Peyer's patch (tissue), 4 donors: ENCODE measurements around the gene HERPUD1. TPM values are rescaled to one million over a fixed set of nuclear protein-coding genes. Genes with fewer than 3 reads are reported as not detected.

Experiments used
- DNase-seq, 3 donors: peaks; one replicate each; pipeline ENCODE4 v3.0.0-alpha.2; 2017 to 2019
- H3K27ac ChIP-seq, 4 donors: fragments of 200-600 bp; sonication (generic); one replicate each; pipeline ENCODE4 v1.5.1; 2016 to 2019
- H3K27me3 ChIP-seq, 2 donors: fragments of 200-600 bp; sonication (generic); one replicate each; pipeline ENCODE4 v1.5.1; 2019
- H3K36me3 ChIP-seq, 3 donors: fragments of 200-600 bp; sonication (generic); one replicate each; pipeline ENCODE4 v1.5.1; 2016 to 2019
- H3K4me1 ChIP-seq, 4 donors: fragments of 200-600 bp; sonication (generic); one replicate each; pipeline ENCODE4 v1.5.1; 2016 to 2019
- H3K4me3 ChIP-seq, 4 donors: fragments of 200-600 bp; sonication (generic); 1 replicate in 3 of 4; 2 replicates in 1 of 4; pipeline ENCODE4 v1.5.1; 2016 to 2019; ENCODE audit warnings: mild to moderate bottlenecking in 1 of 4
- H3K9me3 ChIP-seq, 4 donors: fragments of 200-600 bp; sonication (generic); one replicate each; pipeline ENCODE4 v1.5.1; 2016 to 2019; ENCODE audit warnings: mild to moderate bottlenecking in 1 of 4
- CTCF ChIP-seq, 6 experiments: fragments of 450-650 bp in 4 of 6; fragments of 200-600 bp in 2 of 6; sonication (generic) in 1 of 6; IDR thresholded peaks; one replicate each; pipeline ENCODE4 v1.5.1; 2017 to 2019; ENCODE audit warnings: antibody characterized with exemption in 6 of 6, mild to moderate bottlenecking in 3 of 6, moderate library complexity in 1 of 6
- POLR2A ChIP-seq, 2 donors: fragments of 450-650 bp; IDR thresholded peaks; one replicate each; pipeline ENCODE4 v1.5.1; 2017; ENCODE audit warnings: antibody characterized with exemption in 2 of 2, mild to moderate bottlenecking in 2 of 2, moderate library complexity in 2 of 2
- total RNA-seq, 4 donors: library from RNA; depleted of rRNA; stranded (reverse); fragments of >200 nt; gene quantifications; one replicate each; pipeline ENCODE4 v1.1.0, GENCODE V29; 2016

HERPUD1 gene
- total RNA-seq, 4 donors from 2014 or later: 86.0 to 143 (median 108) TPM

GRCh38 chr16:56918467-56919012, 13.4 kb upstream of the HERPUD1 start:
- Histone ChIP-seq H3K27ac (peak overlapping the region in 2 of 4 donors; percentile 81 to 89), H3K4me3 (no peak overlapping the region), H3K9me3 (no peaks in the 10 kb centered on the region), H3K4me1 (peaks cover 0 to 23% (median 16%) of the 10 kb centered on the region in 4 donors), H3K36me3 (no peaks in the 10 kb centered on the region), H3K27me3 (no peaks in the 10 kb centered on the region)
- no peak for DNase-seq
- TF ChIP-seq CTCF (IDR thresholded peaks at IDR 0.05): no peak
- no peak for TF ChIP-seq POLR2A (IDR thresholded peaks at IDR 0.05)

GRCh38 chr16:56919099-56919800, 12.7 kb upstream of the HERPUD1 start:
- peaks cover 0 to 20% (median 16%) of the 10 kb centered on the region in 4 donors for H3K4me1 ChIP-seq
- no peak overlapping the region for H3K4me3 ChIP-seq
- no peak for DNase-seq
- peak overlapping the region in 1 of 4 donors; percentile 89 for H3K27ac ChIP-seq
- no peaks in the 10 kb centered on the region for H3K27me3 ChIP-seq
- H3K36me3 ChIP-seq: no peaks in the 10 kb centered on the region
- no peak for TF ChIP-seq POLR2A (IDR thresholded peaks at IDR 0.05)
- TF ChIP-seq CTCF (IDR thresholded peaks at IDR 0.05): no peak
- H3K9me3 ChIP-seq: no peaks in the 10 kb centered on the region

- DNase-seq: no peak
- H3K27me3 ChIP-seq: no peaks in the 10 kb centered on the region
- no peak for TF ChIP-seq POLR2A (IDR thresholded peaks at IDR 0.05)
- TF ChIP-seq CTCF (IDR thresholded peaks at IDR 0.05): no peak
- H3K27ac ChIP-seq: no peak overlapping the region
- no peak overlapping the region for H3K4me3 ChIP-seq
- no peaks in the 10 kb centered on the region for H3K36me3 ChIP-seq
- H3K9me3 ChIP-seq: no peaks in the 10 kb centered on the region
- peaks cover 0 to 16% (median 7%) of the 10 kb centered on the region in 4 donors for H3K4me1 ChIP-seq
Observed at GRCh38 chr16:56921571-56921970, 10.4 kb upstream of the HERPUD1 start.

- Histone ChIP-seq H3K36me3 (no peaks in the 10 kb centered on the region), H3K9me3 (no peaks in the 10 kb centered on the region), H3K27ac (no peak overlapping the region), H3K4me1 (peaks cover 0 to 7% (median under 1%) of the 10 kb centered on the region in 4 donors), H3K27me3 (no peaks in the 10 kb centered on the region), H3K4me3 (no peak overlapping the region)
- no peak for DNase-seq
- TF ChIP-seq CTCF (IDR thresholded peaks at IDR 0.05) (no peak), POLR2A (IDR thresholded peaks at IDR 0.05) (no peak)
Observed at GRCh38 chr16:56923481-56924091, 8.4 kb upstream of the HERPUD1 start.

GRCh38 chr16:56927471-56927870, 4.5 kb upstream of the HERPUD1 start:
- DNase-seq: no peak
- H3K9me3 ChIP-seq: no peaks in the 10 kb centered on the region
- no peak overlapping the region for H3K4me3 ChIP-seq
- no peaks in the 10 kb centered on the region for H3K36me3 ChIP-seq
- TF ChIP-seq POLR2A (IDR thresholded peaks at IDR 0.05): no peak
- TF ChIP-seq CTCF (IDR thresholded peaks at IDR 0.05): no peak
- peaks cover 0 to 7% (median 0%) of the 10 kb centered on the region in 4 donors for H3K4me1 ChIP-seq
- H3K27me3 ChIP-seq: no peaks in the 10 kb centered on the region
- no peak overlapping the region for H3K27ac ChIP-seq
